ENCODE measurements around the gene GLI3.

DNA sequence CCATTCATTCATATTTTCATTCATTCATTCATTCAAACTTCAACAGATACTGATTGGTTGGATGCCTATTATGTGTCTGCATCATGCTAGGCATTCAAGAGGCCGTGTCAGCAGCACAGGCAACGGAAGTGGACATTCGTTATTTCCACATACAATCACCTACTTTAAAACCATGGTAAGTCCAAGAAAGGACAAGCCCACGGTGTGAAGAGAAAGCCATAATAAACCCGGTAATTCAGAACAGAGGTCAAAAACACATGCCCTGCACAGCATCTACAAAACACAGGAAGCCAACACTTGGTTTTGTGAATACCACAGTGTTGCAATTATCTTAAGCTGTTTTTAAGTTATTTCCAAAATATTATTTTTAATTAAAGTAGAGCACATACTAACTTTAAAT lies 126.7 kb downstream of the GLI3 start:
- TF ChIP-seq, protein P1, sequence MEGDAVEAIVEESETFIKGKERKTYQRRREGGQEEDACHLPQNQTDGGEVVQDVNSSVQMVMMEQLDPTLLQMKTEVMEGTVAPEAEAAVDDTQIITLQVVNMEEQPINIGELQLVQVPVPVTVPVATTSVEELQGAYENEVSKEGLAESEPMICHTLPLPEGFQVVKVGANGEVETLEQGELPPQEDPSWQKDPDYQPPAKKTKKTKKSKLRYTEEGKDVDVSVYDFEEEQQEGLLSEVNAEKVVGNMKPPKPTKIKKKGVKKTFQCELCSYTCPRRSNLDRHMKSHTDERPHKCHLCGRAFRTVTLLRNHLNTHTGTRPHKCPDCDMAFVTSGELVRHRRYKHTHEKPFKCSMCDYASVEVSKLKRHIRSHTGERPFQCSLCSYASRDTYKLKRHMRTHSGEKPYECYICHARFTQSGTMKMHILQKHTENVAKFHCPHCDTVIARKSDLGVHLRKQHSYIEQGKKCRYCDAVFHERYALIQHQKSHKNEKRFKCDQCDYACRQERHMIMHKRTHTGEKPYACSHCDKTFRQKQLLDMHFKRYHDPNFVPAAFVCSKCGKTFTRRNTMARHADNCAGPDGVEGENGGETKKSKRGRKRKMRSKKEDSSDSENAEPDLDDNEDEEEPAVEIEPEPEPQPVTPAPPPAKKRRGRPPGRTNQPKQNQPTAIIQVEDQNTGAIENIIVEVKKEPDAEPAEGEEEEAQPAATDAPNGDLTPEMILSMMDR (IDR thresholded peaks at IDR 0.05 in 8 of 11, conservative IDR thresholded peaks at IDR 0.05 in 3 of 11), result no peak
- TF ChIP-seq POLR2AphosphoS5 (IDR thresholded peaks at IDR 0.05), result no peak

Data from spleen (tissue), 7 donors.